ENCODE data around the gene APRT. TPM values are rescaled to one million over a fixed set of nuclear protein-coding genes. Genes with fewer than 3 reads are reported as not detected.
A peak's percentile ranks its signal among the peaks of the same experiment; 100 is the strongest.

The APRT gene
- total RNA-seq, 4 donors from 2014 or later: 60.6 to 141 (median 98.6) TPM

DNA sequence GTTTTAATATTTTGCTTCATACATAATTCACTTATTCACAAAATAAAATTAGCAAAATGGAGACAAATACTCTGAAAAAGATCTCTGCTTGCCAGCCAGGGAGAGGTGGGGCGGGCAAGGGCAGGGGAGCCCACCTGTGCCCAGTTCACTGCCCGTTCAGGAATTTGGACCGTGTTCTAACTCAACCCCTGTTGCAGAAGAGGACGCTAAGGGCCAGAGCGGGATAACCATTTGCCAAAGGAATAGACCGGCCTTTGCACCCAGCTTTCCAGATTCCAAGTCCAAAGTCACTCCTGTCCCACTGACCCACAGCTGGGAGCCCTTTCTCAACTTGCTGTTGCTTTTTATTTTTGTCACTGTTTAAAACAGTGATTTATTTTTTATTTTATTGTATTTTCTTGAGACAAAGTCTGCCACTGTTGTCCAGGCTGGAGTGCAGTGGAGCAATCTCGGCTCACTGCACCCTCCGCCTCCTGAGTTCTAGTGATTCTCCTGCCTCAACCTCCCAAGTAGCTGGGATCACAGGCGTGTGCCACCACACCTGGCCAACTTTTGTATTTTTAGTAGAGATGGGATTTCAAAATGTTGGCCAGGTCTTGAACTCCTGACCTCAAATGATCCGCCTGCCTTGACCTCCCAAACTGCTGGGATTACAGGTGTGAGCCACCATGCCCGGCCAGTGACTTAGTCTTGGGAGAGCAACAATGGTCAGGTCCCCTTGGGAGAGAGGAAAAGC is 24.0 kb downstream of the APRT start:
- 95% methylated on average over 10 of the region's 11 CpGs for WGBS
- TF ChIP-seq EP300 (IDR thresholded peaks at IDR 0.05) (no peak), POLR2AphosphoS5 (IDR thresholded peaks at IDR 0.05) (no peak), POLR2A (IDR thresholded peaks at IDR 0.05; ENCODE audit: low read depth) (no peak)
- TF ChIP-seq, protein P1, sequence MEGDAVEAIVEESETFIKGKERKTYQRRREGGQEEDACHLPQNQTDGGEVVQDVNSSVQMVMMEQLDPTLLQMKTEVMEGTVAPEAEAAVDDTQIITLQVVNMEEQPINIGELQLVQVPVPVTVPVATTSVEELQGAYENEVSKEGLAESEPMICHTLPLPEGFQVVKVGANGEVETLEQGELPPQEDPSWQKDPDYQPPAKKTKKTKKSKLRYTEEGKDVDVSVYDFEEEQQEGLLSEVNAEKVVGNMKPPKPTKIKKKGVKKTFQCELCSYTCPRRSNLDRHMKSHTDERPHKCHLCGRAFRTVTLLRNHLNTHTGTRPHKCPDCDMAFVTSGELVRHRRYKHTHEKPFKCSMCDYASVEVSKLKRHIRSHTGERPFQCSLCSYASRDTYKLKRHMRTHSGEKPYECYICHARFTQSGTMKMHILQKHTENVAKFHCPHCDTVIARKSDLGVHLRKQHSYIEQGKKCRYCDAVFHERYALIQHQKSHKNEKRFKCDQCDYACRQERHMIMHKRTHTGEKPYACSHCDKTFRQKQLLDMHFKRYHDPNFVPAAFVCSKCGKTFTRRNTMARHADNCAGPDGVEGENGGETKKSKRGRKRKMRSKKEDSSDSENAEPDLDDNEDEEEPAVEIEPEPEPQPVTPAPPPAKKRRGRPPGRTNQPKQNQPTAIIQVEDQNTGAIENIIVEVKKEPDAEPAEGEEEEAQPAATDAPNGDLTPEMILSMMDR (IDR thresholded peaks at IDR 0.05): no peak
- Histone ChIP-seq H3K27ac (replicated peaks in 1 of 4) (no peak overlapping the region), H3K4me3 (no peak overlapping the region), H3K36me3 (no peaks in the 10 kb centered on the region), H3K27me3 (peaks cover 0 to 22% (median 0%) of the 10 kb centered on the region in 4 donors), H3K4me1 (peaks cover 16 to 40% (median 29%) of the 10 kb centered on the region in 4 donors), H3K9me3 (no peaks in the 10 kb centered on the region)
- no peak for DNase-seq (ENCODE audit: extremely low spot score)
- intact Hi-C loops (cut with DNase I): no loop called here

- WGBS: 13% methylated on average over 35 of the region's 110 CpGs
- TF ChIP-seq POLR2A (IDR thresholded peaks at IDR 0.05; ENCODE audit: low read depth): peak; percentile 33
- TF ChIP-seq, protein P1 (IDR thresholded peaks at IDR 0.05): peak; percentile 93 to 98 (median 96)
- no peak for TF ChIP-seq EP300 (IDR thresholded peaks at IDR 0.05)
- peak; percentile 41 to 88 for TF ChIP-seq POLR2AphosphoS5 (IDR thresholded peaks at IDR 0.05)
- H3K27me3 ChIP-seq: no peaks in the 10 kb centered on the region
- H3K27ac ChIP-seq (replicated peaks in 1 of 4): peak within 1 kb of the TSS; percentile 87 to 99 (median 98)
- peak within 1 kb of the TSS; percentile 75 to 90 (median 86) for H3K4me3 ChIP-seq
- H3K9me3 ChIP-seq: no peaks in the 10 kb centered on the region
- intact Hi-C loops (cut with DNase I): loop anchor here (2.0 kb wide), 1 partner anchor 43 kb away; no protein-coding TSS in a partner anchor
- no peak for DNase-seq (ENCODE audit: extremely low spot score)
- H3K36me3 ChIP-seq: no peaks in the 10 kb centered on the region
- peaks cover 38 to 58% (median 47%) of the 10 kb centered on the region in 4 donors for H3K4me1 ChIP-seq
These were observed 26.4 kb downstream of the APRT start, which contains the start of gene PIEZO1 for GRCh38 chr16:88785106-88785924. Gene PIEZO1 (minus strand): TSS chr16:88785220. CDS start chr16:88784964, 256 bp downstream.

- no peaks in the 10 kb centered on the region for H3K9me3 ChIP-seq
- H3K4me1 ChIP-seq: peaks cover 39 to 60% (median 51%) of the 10 kb centered on the region in 4 donors
- peak overlapping the region; percentile 75 to 90 (median 86) for H3K4me3 ChIP-seq
- no peaks in the 10 kb centered on the region for H3K36me3 ChIP-seq
- no peaks in the 10 kb centered on the region for H3K27me3 ChIP-seq
- peak overlapping the region; percentile 87 to 99 (median 98) for H3K27ac ChIP-seq (replicated peaks in 1 of 4)
- DNase-seq (ENCODE audit: extremely low spot score): no peak
- WGBS: no CpG with 5 or more reads among the region's 32 CpGs
- TF ChIP-seq POLR2A (IDR thresholded peaks at IDR 0.05; ENCODE audit: low read depth) (no peak), EP300 (IDR thresholded peaks at IDR 0.05) (no peak), POLR2AphosphoS5 (IDR thresholded peaks at IDR 0.05) (no peak)
- TF ChIP-seq, protein P1 (IDR thresholded peaks at IDR 0.05): no peak
- intact Hi-C loops (cut with DNase I): loop anchor here (2.0 kb wide), 1 partner anchor 42 kb away; no protein-coding TSS in a partner anchor
These were observed 26.9 kb downstream of the APRT start for GRCh38 chr16:88784856-88785105.

DNA sequence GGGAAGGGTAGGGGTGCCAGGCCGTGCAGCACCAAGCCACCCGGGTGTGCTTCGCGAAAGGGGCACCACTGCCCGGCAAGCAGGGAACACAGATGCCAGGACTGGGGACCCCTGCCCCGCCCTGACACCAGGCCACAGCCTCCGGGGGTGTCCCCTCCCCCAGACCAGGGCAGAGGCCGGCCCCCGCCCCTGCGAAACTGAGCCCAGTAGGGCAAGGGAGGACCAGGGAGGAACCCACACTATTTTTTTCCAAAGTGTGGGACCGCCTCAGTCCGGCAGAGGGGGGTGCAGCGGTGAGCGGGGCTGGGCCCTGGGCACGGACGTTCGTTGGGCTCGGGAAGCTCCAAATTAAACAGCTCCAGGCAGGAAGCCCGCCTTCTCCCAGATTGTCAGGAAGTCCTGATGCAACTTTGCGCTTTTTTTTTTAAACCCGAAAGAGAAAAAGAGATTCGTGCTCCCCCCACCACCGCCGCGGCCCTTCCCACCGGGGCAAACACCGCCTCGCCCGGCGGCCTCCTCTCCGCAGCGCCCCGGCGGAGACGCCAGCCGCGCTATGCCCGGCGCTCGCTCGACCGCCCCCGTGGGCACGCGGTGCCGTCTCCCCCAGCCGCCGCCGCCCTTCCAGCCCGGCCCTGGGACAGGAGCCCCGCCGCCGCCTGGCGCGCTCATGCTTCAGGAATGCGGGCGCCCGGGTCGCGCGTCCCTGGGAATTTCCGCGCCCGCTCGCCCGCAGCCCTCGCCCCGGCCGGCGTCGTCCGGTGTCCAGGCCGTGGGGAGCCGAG is 27.5 kb downstream of the APRT start:
- TF ChIP-seq POLR2A (IDR thresholded peaks at IDR 0.05; ENCODE audit: low read depth) (no peak), EP300 (IDR thresholded peaks at IDR 0.05) (no peak), POLR2AphosphoS5 (IDR thresholded peaks at IDR 0.05) (peak; percentile 54 to 60)
- TF ChIP-seq, protein P1 (IDR thresholded peaks at IDR 0.05): peak; percentile 40 to 67 (median 51)
- H3K27ac ChIP-seq (replicated peaks in 1 of 4): peak overlapping the region; percentile 87 to 99 (median 98)
- H3K4me1 ChIP-seq: peaks cover 45 to 65% (median 56%) of the 10 kb centered on the region in 4 donors
- H3K36me3 ChIP-seq: no peaks in the 10 kb centered on the region
- H3K27me3 ChIP-seq: no peaks in the 10 kb centered on the region
- DNase-seq (ENCODE audit: extremely low spot score): no peak
- WGBS: 0% methylated on average over 3 of the region's 74 CpGs
- H3K9me3 ChIP-seq: no peaks in the 10 kb centered on the region
- intact Hi-C loops (cut with DNase I): loop anchor here (2.0 kb wide), 1 partner anchor 41 kb away; no protein-coding TSS in a partner anchor
- peak overlapping the region; percentile 75 to 90 (median 86) for H3K4me3 ChIP-seq

Data from esophagus muscularis mucosa (tissue), 4 donors.